Neural cell (in vitro differentiated cells): ENCODE results near the gene MYO9B. TPM values are rescaled to one million over a fixed set of nuclear protein-coding genes. Genes with fewer than 3 reads are reported as not detected.

Source experiments
- H2AFZ ChIP-seq: fragments of 200-600, 300-800 bp; sonication (generic), shearing (Covaris generic); 2 replicates; pipeline ENCODE4 v1.6.0; 2014; ENCODE audit warnings: low read depth, mild to moderate bottlenecking, antibody characterized with exemption, low read length, moderate library complexity
- H3F3A ChIP-seq: fragments of 200-600 bp; shearing (Covaris generic); 2 replicates; pipeline ENCODE4 v1.6.1; 2016; ENCODE audit warnings: mild to moderate bottlenecking, moderate library complexity, mixed read lengths, antibody characterized with exemption, low read length; ENCODE audit not compliant: insufficient read depth, poor library complexity, severe bottlenecking
- H3K27ac ChIP-seq: fragments of 200-600, 300-800 bp; sonication (generic), shearing (Covaris generic); 2 replicates; pipeline ENCODE4 v1.5.1; 2014; ENCODE audit warnings: mild to moderate bottlenecking, low read length, moderate library complexity
- H3K27me3 ChIP-seq: fragments of 300-800, 200-600 bp; sonication (generic), shearing (Covaris generic); 2 replicates; pipeline ENCODE4 v1.6.0; 2014; ENCODE audit warnings: mild to moderate bottlenecking, low read depth, low read length, moderate library complexity; ENCODE audit not compliant: insufficient read depth
- H3K36me3 ChIP-seq: fragments of 300-800, 200-600 bp; sonication (generic), shearing (Covaris generic); 2 replicates; pipeline ENCODE4 v1.5.1; 2014; ENCODE audit warnings: mild to moderate bottlenecking, antibody characterized with exemption, low read length, moderate library complexity; ENCODE audit not compliant: insufficient read depth
- H3K4me2 ChIP-seq: fragments of 300-800, 200-600 bp; sonication (generic), shearing (Covaris generic); 2 replicates; pipeline ENCODE4 v1.6.0; 2014; ENCODE audit warnings: mild to moderate bottlenecking, low read length
- H3K4me3 ChIP-seq: fragments of 300-800, 200-600 bp; sonication (generic), shearing (Covaris generic); 2 replicates; pipeline ENCODE4 v1.5.1; 2014; ENCODE audit warnings: mild to moderate bottlenecking, low read length, moderate library complexity
- H3K79me2 ChIP-seq: fragments of 200-600 bp; shearing (Covaris generic); replicated peaks from 2 replicates; pipeline ENCODE4 v1.6.0; 2014; ENCODE audit warnings: mild to moderate bottlenecking, low read length, moderate library complexity; ENCODE audit not compliant: insufficient read depth
- H3K9ac ChIP-seq: fragments of 300-800, 200-600 bp; sonication (generic), shearing (Covaris generic); 2 replicates; pipeline ENCODE4 v1.6.1; 2016; ENCODE audit warnings: mild to moderate bottlenecking, low read length, mixed read lengths
- H3K9me2 ChIP-seq: fragments of 200-600 bp; shearing (Covaris generic); 2 replicates; pipeline ENCODE4 v1.6.1; 2016; ENCODE audit warnings: mild to moderate bottlenecking, low read length, mixed read lengths; ENCODE audit not compliant: insufficient read depth
- H3K9me3 ChIP-seq: fragments of 200-600, 300-800 bp; sonication (generic), shearing (Covaris generic); 2 replicates; pipeline ENCODE4 v1.6.1; 2016; ENCODE audit warnings: mild to moderate bottlenecking, mixed run types, low read length, moderate library complexity, mixed read lengths
- H4K20me1 ChIP-seq: fragments of 200-600 bp; shearing (Covaris generic); 2 replicates; pipeline ENCODE4 v1.6.1; 2016; ENCODE audit warnings: mild to moderate bottlenecking, mixed run types; ENCODE audit not compliant: insufficient read depth
- CTCF ChIP-seq: fragments of 450-650 bp; IDR thresholded peaks from 2 replicates; pipeline ENCODE4 v1.5.1; 2014; ENCODE audit warnings: antibody characterized with exemption, mild to moderate bottlenecking, moderate library complexity; ENCODE audit not compliant: poor library complexity, severe bottlenecking
- EP300 ChIP-seq: fragments of 450-650 bp; conservative IDR thresholded peaks from 2 replicates; pipeline ENCODE4 v1.6.1; 2014; ENCODE audit warnings: antibody characterized with exemption, mild to moderate bottlenecking, moderate library complexity; ENCODE audit not compliant: poor library complexity, severe bottlenecking
- EZH2 ChIP-seq: fragments of 200-600, 300-800 bp; shearing (Covaris generic), sonication (generic); IDR thresholded peaks from 2 replicates; pipeline ENCODE4 v1.6.1; 2014; ENCODE audit warnings: antibody characterized with exemption, low read length, borderline replicate concordance, mild to moderate bottlenecking; ENCODE audit not compliant: insufficient read depth, poor library complexity, severe bottlenecking
- MXI1 ChIP-seq: fragments of 450-650 bp; conservative IDR thresholded peaks from 2 replicates; pipeline ENCODE4 v1.6.1; 2014; ENCODE audit warnings: antibody characterized with exemption, mild to moderate bottlenecking; ENCODE audit not compliant: poor library complexity, severe bottlenecking
- POLR2AphosphoS5 ChIP-seq: IDR thresholded peaks from 2 replicates; pipeline ENCODE4 v1.6.1; 2012
- RAD21 ChIP-seq: fragments of 450-650 bp; conservative IDR thresholded peaks from 2 replicates; pipeline ENCODE4 v1.6.1; 2014; ENCODE audit warnings: antibody characterized with exemption, mild to moderate bottlenecking, moderate library complexity
- REST ChIP-seq: IDR thresholded peaks from 2 replicates; pipeline ENCODE4 v1.6.1; 2012; ENCODE audit warnings: borderline replicate concordance
- SMC3 ChIP-seq: fragments of 450-650 bp; conservative IDR thresholded peaks from 2 replicates; pipeline ENCODE4 v1.6.1; 2014; ENCODE audit warnings: antibody characterized with exemption, mild to moderate bottlenecking, moderate library complexity; ENCODE audit not compliant: poor library complexity
- TAF1 ChIP-seq: IDR thresholded peaks from 2 replicates; pipeline ENCODE4 v1.6.1; 2012; ENCODE audit warnings: low read depth
- polyA plus RNA-seq: library from polyadenylated mRNA; depleted of rRNA; stranded (reverse); fragments of >200 nt; gene quantifications from 2 replicates; pipeline ENCODE4 v1.2.3, GENCODE V29; 2014

MYO9B gene
- polyA plus RNA-seq, 1 donor from 2014 or later, result 27.2 TPM

GRCh38 chr19:17215127-17215971, 139.8 kb downstream of the MYO9B start, which contains the start of gene USE1:
Gene USE1, plus strand, starts transcription at chr19:17215357. Its CDS starts 49 bp downstream, at chr19:17215406.
- no peak for TF ChIP-seq REST
- peak; percentile 70 for TF ChIP-seq POLR2AphosphoS5
- no peak for TF ChIP-seq CTCF
- no peak for TF ChIP-seq EP300
- peak; percentile 68 for TF ChIP-seq MXI1
- no peak for TF ChIP-seq RAD21
- TF ChIP-seq SMC3, result peak; percentile 31
- no peak for TF ChIP-seq EZH2
- TF ChIP-seq TAF1, result peak; percentile 90
- no peaks in the 10 kb centered on the region for H3K36me3 ChIP-seq
- H2AFZ ChIP-seq, result peak within 1 kb of the TSS; percentile 90
- peak within 1 kb of the TSS; percentile 74 for H3K4me3 ChIP-seq
- peak within 1 kb of the TSS; percentile 32 for H3K4me2 ChIP-seq
- H3K27me3 ChIP-seq, result no peaks in the 10 kb centered on the region
- H3K9me3 ChIP-seq, result no peaks in the 10 kb centered on the region
- H4K20me1 ChIP-seq, result no peaks in the 10 kb centered on the region
- peak within 1 kb of the TSS; percentile 83 for H3K9ac ChIP-seq
- no peaks in the 10 kb centered on the region for H3K79me2 ChIP-seq
- H3F3A ChIP-seq, result no peaks in the 10 kb centered on the region
- peak within 1 kb of the TSS; percentile 73 for H3K27ac ChIP-seq
- H3K9me2 ChIP-seq, result no peaks in the 10 kb centered on the region

- H3K36me3 ChIP-seq, result no peaks in the 10 kb centered on the region
- H3K9me3 ChIP-seq, result no peaks in the 10 kb centered on the region
- H3K79me2 ChIP-seq, result no peaks in the 10 kb centered on the region
- no peaks in the 10 kb centered on the region for H4K20me1 ChIP-seq
- H3K9me2 ChIP-seq, result no peaks in the 10 kb centered on the region
- H3K27ac ChIP-seq, result no peak overlapping the region
- H3K4me3 ChIP-seq, result peak overlapping the region; percentile 74
- peak overlapping the region; percentile 83 for H3K9ac ChIP-seq
- H3K27me3 ChIP-seq, result no peaks in the 10 kb centered on the region
- TF ChIP-seq MXI1 (no peak), EZH2 (no peak), CTCF (no peak), REST (no peak), RAD21 (no peak), TAF1 (no peak), POLR2AphosphoS5 (no peak), SMC3 (no peak), EP300 (no peak)
- no peak overlapping the region for H2AFZ ChIP-seq
- H3F3A ChIP-seq, result no peaks in the 10 kb centered on the region
- peak overlapping the region; percentile 32 for H3K4me2 ChIP-seq
Measured at GRCh38 chr19:17216058-17216670, 140.6 kb downstream of the MYO9B start.
